IMR-90 (cell line): ENCODE measurements around the gene MGME1. TPM values are rescaled to one million over a fixed set of nuclear protein-coding genes. Genes with fewer than 3 reads are reported as not detected.

Experiments used
- ATAC-seq: fragments of 200-7000 bp; cut with Tn5 transposase; 2 replicates; pipeline ENCODE4 v1.9.1; 2020; ENCODE audit warnings: low read depth, mild to moderate bottlenecking, moderate library complexity
- BruUV-seq: library from RNA; stranded (reverse); fragments of 400-500 nt; replicated peaks from 2 replicates; lab custom pipeline; 2021; lab: Mats Ljungman, UMichigan
- CTCF ChIA-PET: fragments of 300-600 bp; formaldehyde crosslinking; extraction: SDS; loops from one replicate; lab custom pipeline; 2021; ENCODE audit warnings: antibody characterized with exemption; lab: Yijun Ruan, JAX
- POLR2A ChIA-PET: fragments of 300-600 bp; sonication (Branson Sonifier 250); formaldehyde crosslinking; loops from one replicate; lab custom pipeline; 2022; ENCODE audit warnings: antibody characterized with exemption; ENCODE audit not compliant: unreplicated experiment; lab: Charles Lee
- DNase-seq: peaks from one replicate; pipeline ENCODE4 v3.0.0; 2013
- H2AFZ ChIP-seq: replicated peaks from 2 replicates; pipeline ENCODE3; 2013; ENCODE audit warnings: low read length, mild to moderate bottlenecking; ENCODE audit not compliant: poor library complexity
- H2AK5ac ChIP-seq: 2 replicates; pipeline ENCODE4 v1.6.1; 2013; ENCODE audit warnings: low read depth, low read length, inconsistent platforms
- H2AK9ac ChIP-seq: replicated peaks from 2 replicates; pipeline ENCODE3; 2013; ENCODE audit warnings: mild to moderate bottlenecking, low read depth, low read length, moderate library complexity; ENCODE audit not compliant: poor library complexity
- H2BK120ac ChIP-seq: 2 replicates; pipeline ENCODE4 v1.6.1; 2013; ENCODE audit warnings: low read depth, low read length, inconsistent platforms
- H2BK15ac ChIP-seq: 3 replicates; pipeline ENCODE4 v1.6.1; 2013; ENCODE audit warnings: low read depth, low read length, inconsistent platforms
- H2BK20ac ChIP-seq: 2 replicates; pipeline ENCODE4 v1.6.1; 2013; ENCODE audit warnings: low read depth, mild to moderate bottlenecking, inconsistent platforms, low read length, moderate library complexity
- H2BK5ac ChIP-seq: 2 replicates; pipeline ENCODE4 v1.6.1; 2013; ENCODE audit warnings: mild to moderate bottlenecking, low read depth, low read length, inconsistent platforms; ENCODE audit not compliant: poor library complexity, severe bottlenecking
- H3K14ac ChIP-seq: replicated peaks from 2 replicates; pipeline ENCODE4 v1.6.1; 2013; ENCODE audit warnings: low read depth, low read length, inconsistent platforms
- H3K18ac ChIP-seq: 2 replicates; pipeline ENCODE4 v1.6.1; 2013; ENCODE audit warnings: low read depth, low read length, control low read depth
- H3K23ac ChIP-seq: 2 replicates; pipeline ENCODE4 v1.6.1; 2013; ENCODE audit warnings: low read depth, low read length, inconsistent platforms
- H3K27ac ChIP-seq: 2 replicates; pipeline ENCODE4 v1.5.1; 2013; ENCODE audit warnings: mild to moderate bottlenecking, control low read depth, low read length; ENCODE audit not compliant: insufficient read depth
- H3K27me3 ChIP-seq: 2 replicates; pipeline ENCODE4 v1.6.1; 2013; ENCODE audit warnings: low read length; ENCODE audit not compliant: control insufficient read depth, insufficient read depth
- H3K36me3 ChIP-seq: 2 replicates; pipeline ENCODE4 v1.6.1; 2013; ENCODE audit warnings: low read length, mixed read lengths; ENCODE audit not compliant: control insufficient read depth, insufficient read depth
- H3K4ac ChIP-seq: 2 replicates; pipeline ENCODE4 v1.6.1; 2013; ENCODE audit warnings: low read depth, low read length, inconsistent platforms
- H3K4me1 ChIP-seq: 2 replicates; pipeline ENCODE4 v1.6.1; 2013; ENCODE audit warnings: low read length, mixed read lengths; ENCODE audit not compliant: control insufficient read depth, insufficient read depth
- H3K4me2 ChIP-seq: 2 replicates; pipeline ENCODE4 v1.6.1; 2013; ENCODE audit warnings: low read depth, mild to moderate bottlenecking, control low read depth, low read length, moderate library complexity
- H3K4me3 ChIP-seq: 2 replicates; pipeline ENCODE4 v1.5.1; 2013; ENCODE audit warnings: low read depth, mild to moderate bottlenecking, control low read depth, low read length, moderate library complexity; ENCODE audit not compliant: insufficient read depth
- H3K56ac ChIP-seq: 2 replicates; pipeline ENCODE4 v1.6.1; 2013; ENCODE audit warnings: low read length, inconsistent platforms; ENCODE audit not compliant: insufficient read depth; ENCODE audit errors: extremely low read depth
- H3K79me1 ChIP-seq, 2 experiments: 2 replicates each; pipeline ENCODE4 v1.6.1; 2013; ENCODE audit warnings: low read length in 2 of 2, inconsistent platforms in 1 of 2, low read depth in 1 of 2
- H3K9ac ChIP-seq: 2 replicates; pipeline ENCODE4 v1.6.1; 2013; ENCODE audit warnings: low read depth, low read length, control low read depth
- H3K9me1 ChIP-seq: 2 replicates; pipeline ENCODE4 v1.6.1; 2013; ENCODE audit warnings: low read length, inconsistent platforms; ENCODE audit not compliant: insufficient read depth
- H3K9me3 ChIP-seq: 2 replicates; pipeline ENCODE4 v1.6.1; 2013; ENCODE audit warnings: low read length; ENCODE audit not compliant: control insufficient read depth, insufficient read depth
- H4K20me1 ChIP-seq: 2 replicates; pipeline ENCODE4 v1.6.1; 2013; ENCODE audit warnings: low read length, inconsistent platforms; ENCODE audit not compliant: insufficient read depth
- H4K5ac ChIP-seq: 2 replicates; pipeline ENCODE4 v1.6.1; 2013; ENCODE audit warnings: mild to moderate bottlenecking, low read depth, low read length, control low read depth
- H4K8ac ChIP-seq, 2 experiments: 2 replicates each; pipeline ENCODE4 v1.6.1; 2013; ENCODE audit warnings: low read depth in 2 of 2, low read length in 2 of 2, control low read depth in 1 of 2, inconsistent platforms in 1 of 2
- H4K91ac ChIP-seq: 2 replicates; pipeline ENCODE4 v1.6.1; 2013; ENCODE audit warnings: low read depth, low read length, inconsistent platforms; ENCODE audit not compliant: insufficient read depth
- BHLHE40 ChIP-seq: fragments of 150-350 bp; IDR thresholded peaks from 2 replicates; pipeline ENCODE4 v1.6.1; 2016; ENCODE audit warnings: mild to moderate bottlenecking, low read depth, low read length
- CEBPB ChIP-seq: IDR thresholded peaks from 2 replicates; pipeline ENCODE4 v1.6.1; 2012; ENCODE audit warnings: low read depth, low read length, improper control_type of control experiment
- CHD1 ChIP-seq: IDR thresholded peaks from 2 replicates; pipeline ENCODE4 v1.6.1; 2012; ENCODE audit warnings: low read depth, low read length, improper control_type of control experiment
- CTCF ChIP-seq: conservative IDR thresholded peaks from 2 replicates; pipeline ENCODE4 v1.5.1; 2012; ENCODE audit warnings: mild to moderate bottlenecking, low read depth, low read length, improper control_type of control experiment
- FOS ChIP-seq: fragments of 150-350 bp; IDR thresholded peaks from 2 replicates; pipeline ENCODE4 v1.6.1; 2016; ENCODE audit warnings: low read depth, low read length
- MAFK ChIP-seq: IDR thresholded peaks from 2 replicates; pipeline ENCODE4 v1.6.1; 2012; ENCODE audit warnings: low read depth, low read length, improper control_type of control experiment
- MAZ ChIP-seq: IDR thresholded peaks from 2 replicates; pipeline ENCODE4 v1.6.1; 2012; ENCODE audit warnings: low read depth, mild to moderate bottlenecking, low read length, improper control_type of control experiment, moderate library complexity, borderline replicate concordance
- NFE2L2 ChIP-seq: fragments of 150-350 bp; IDR thresholded peaks from 2 replicates; pipeline ENCODE4 v1.6.1; 2016; ENCODE audit warnings: low read depth, mild to moderate bottlenecking, low read length
- POLR2A ChIP-seq: IDR thresholded peaks from 2 replicates; pipeline ENCODE4 v1.6.1; 2012; ENCODE audit warnings: mild to moderate bottlenecking, low read depth, low read length
- RCOR1 ChIP-seq: IDR thresholded peaks from 2 replicates; pipeline ENCODE4 v1.6.1; 2012; ENCODE audit warnings: mild to moderate bottlenecking, low read length, improper control_type of control experiment; ENCODE audit not compliant: insufficient replicate concordance
- RFX5 ChIP-seq: IDR thresholded peaks from 2 replicates; pipeline ENCODE4 v1.8.0; 2012; ENCODE audit warnings: low read depth, mild to moderate bottlenecking, low read length, moderate library complexity
- SMC3 ChIP-seq: fragments of 150-350 bp; IDR thresholded peaks from 2 replicates; pipeline ENCODE4 v1.6.1; 2016; ENCODE audit warnings: low read depth, mild to moderate bottlenecking, antibody characterized with exemption, low read length, moderate library complexity
- WGBS, 2 experiments: methylation state at CpG; one replicate each; pipeline versions ENCODE4 v1.1.5 to v1.1.7; 2013; ENCODE audit warnings: missing lambda C conversion rate in 2 of 2; ENCODE audit not compliant: insufficient read length in 1 of 2; ENCODE audit errors: extremely low coverage in 2 of 2; 5-methylcytosine and 5-hydroxymethylcytosine counted together
- dilution Hi-C: fragments of 300-500 bp; cut with HindIII; formaldehyde crosslinking; loops from one replicate; pipeline ENCODE4 v1.14.3; 2018; ENCODE audit warnings: low sequenced_read_pairs; ENCODE audit not compliant: unreplicated experiment
- in situ Hi-C: fragments of 300-500 bp; cut with MboI; formaldehyde crosslinking; loops from 3 replicates; pipeline ENCODE4 v1.14.3; 2019; ENCODE audit warnings: low sequenced_read_pairs, inconsistent platforms, mixed read lengths
- intact Hi-C: fragments of 100-400 bp; cut with micrococcal nuclease; formaldehyde crosslinking; loops from 2 replicates; pipeline ENCODE4 v1.10.0; 2022
- polyA plus RNA-seq, 3 experiments: library from polyadenylated mRNA; depleted of rRNA; stranded (reverse); fragments of >200 nt; gene quantifications; 2 replicates each; pipeline ENCODE4 v1.2.3, GENCODE V29; 2012; ENCODE audit warnings: low replicate concordance in 1 of 3
- total RNA-seq: library from RNA; depleted of rRNA; stranded (reverse); fragments of >200 nt; gene quantifications from 2 replicates; pipeline ENCODE4 v1.2.3, GENCODE V29; 2012
- TF ChIP-seq, protein P1 (sequence below): fragments of 150-350 bp; IDR thresholded peaks from 2 replicates; pipeline ENCODE4 v1.6.1; 2016; ENCODE audit warnings: low read depth, mild to moderate bottlenecking, low read length, moderate library complexity, borderline replicate concordance
- TF ChIP-seq, protein P2 (sequence below): fragments of 150-350 bp; IDR thresholded peaks from 2 replicates; pipeline ENCODE4 v1.6.1; 2017; ENCODE audit warnings: mild to moderate bottlenecking, antibody characterized with exemption, low read length, low read depth

MGME1 gene
- total and polyA plus RNA-seq, 2 of the 4 experiments (the other 2 are of a cell fraction) = 7.2 to 9.3 TPM

DNA sequence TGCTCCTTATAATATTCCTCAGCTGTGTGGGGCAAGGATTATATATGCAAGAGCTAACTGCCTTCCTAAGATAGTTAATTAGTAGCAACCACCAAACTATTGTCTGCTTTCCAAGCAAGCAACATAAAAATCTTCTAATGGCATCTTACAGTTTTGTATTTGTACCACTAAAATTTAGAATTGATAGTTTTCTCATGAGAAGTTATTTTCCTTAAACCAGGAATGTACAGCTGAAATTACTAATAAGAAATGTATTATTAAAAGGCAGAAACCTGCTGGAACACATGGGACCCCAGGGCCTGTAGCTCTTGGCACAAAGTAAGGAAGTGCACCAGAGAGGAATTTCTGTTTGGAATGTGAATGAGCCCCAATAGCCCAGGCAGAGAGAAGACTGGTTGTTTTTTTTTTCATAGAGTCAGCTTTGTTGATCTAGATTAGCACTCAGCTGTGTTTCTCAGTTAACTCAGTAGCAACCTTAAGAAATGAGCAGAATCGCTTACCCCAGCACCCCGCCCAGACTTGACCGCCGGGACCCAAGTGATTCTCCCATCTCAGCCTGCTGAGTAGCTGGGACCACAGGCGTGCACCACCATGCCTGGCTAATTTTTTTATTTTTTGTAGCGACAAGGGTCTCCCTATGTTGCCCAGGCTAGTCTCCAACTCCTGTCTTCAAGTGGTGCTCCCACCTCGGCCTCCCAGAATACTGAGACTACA, 2.6 kb downstream of the MGME1 start:
- H3K9me3 ChIP-seq = no peaks in the 10 kb centered on the region
- ATAC-seq = no peak
- peak overlapping the region; percentile 69 for H2BK120ac ChIP-seq
- peaks cover 5% of the 10 kb centered on the region for H3K4me1 ChIP-seq
- no TSS peak for BruUV-seq
- peak overlapping the region; percentile 28 for H3K4me3 ChIP-seq
- peak overlapping the region in 1 of 2 experiments; percentile 50; a peak in 3 of 4 replicates for H4K8ac ChIP-seq
- peak overlapping the region; percentile 95 for H2BK5ac ChIP-seq
- peak; percentile 57 for DNase-seq
- peak overlapping the region; percentile 71; the same call in 1 of the 2 replicates for H2AK5ac ChIP-seq
- H3K18ac ChIP-seq = peak overlapping the region; percentile 38; the same call in 1 of the 2 replicates
- ChIA-PET CTCF (interaction anchor here (1.1 to 1.2 kb wide), 2 partner anchors 9 to 13 kb away, joined by 3 read pairs; no protein-coding TSS in a partner anchor), POLR2A (no interaction called here)
- H3K56ac ChIP-seq = peak overlapping the region; percentile 13
- peaks cover 4% of the 10 kb centered on the region; the same call in 1 of the 2 replicates for H3K36me3 ChIP-seq
- H3K9me1 ChIP-seq = no peaks in the 10 kb centered on the region
- H2AK9ac ChIP-seq = peak overlapping the region; percentile 43
- H4K20me1 ChIP-seq = peaks cover 13% of the 10 kb centered on the region
- in situ Hi-C loops (no loop called here), dilution Hi-C loops (no loop called here), intact Hi-C loops (loop anchor here (2.0 kb wide), 2 partner anchors 19 to 165 kb away; partner anchors contain the start of genes KAT14 and PET117)
- H3K9ac ChIP-seq = peak overlapping the region; percentile 53
- H2BK20ac ChIP-seq = no peak overlapping the region
- peak overlapping the region; percentile 89 for H3K23ac ChIP-seq
- peak overlapping the region; percentile 17 for H2AFZ ChIP-seq
- H4K91ac ChIP-seq = peak overlapping the region; percentile 27; the same call in 1 of the 2 replicates
- peak overlapping the region; percentile 75 for H3K14ac ChIP-seq
- peak overlapping the region; percentile 91 for H3K4me2 ChIP-seq
- 40% methylated on average over 3 of the region's 7 CpGs; no CpG with 5 or more reads in 1 of the 2 experiments for WGBS, 2 experiments
- H3K79me1 ChIP-seq = peaks cover 19 to 41% of the 10 kb centered on the region in 2 experiments; a peak in 3 of 4 replicates
- peak overlapping the region; percentile 45; the same call in 1 of the 2 replicates for H3K27ac ChIP-seq
- no peaks in the 10 kb centered on the region for H3K27me3 ChIP-seq
- H3K4ac ChIP-seq = peak overlapping the region; percentile 79; the same call in 1 of the 2 replicates
- peak overlapping the region; percentile 49; the same call in 1 of the 2 replicates for H4K5ac ChIP-seq
- H2BK15ac ChIP-seq = peak overlapping the region; percentile 17; the same call in 1 of the 3 replicates
- TF ChIP-seq BHLHE40 (no peak), CTCF (no peak), NFE2L2 (no peak), POLR2A (no peak), MAFK (no peak), RCOR1 (no peak), MAZ (no peak), CEBPB (no peak), SMC3 (no peak), CHD1 (no peak), RFX5 (no peak), FOS (no peak)
- TF ChIP-seq, protein P1, sequence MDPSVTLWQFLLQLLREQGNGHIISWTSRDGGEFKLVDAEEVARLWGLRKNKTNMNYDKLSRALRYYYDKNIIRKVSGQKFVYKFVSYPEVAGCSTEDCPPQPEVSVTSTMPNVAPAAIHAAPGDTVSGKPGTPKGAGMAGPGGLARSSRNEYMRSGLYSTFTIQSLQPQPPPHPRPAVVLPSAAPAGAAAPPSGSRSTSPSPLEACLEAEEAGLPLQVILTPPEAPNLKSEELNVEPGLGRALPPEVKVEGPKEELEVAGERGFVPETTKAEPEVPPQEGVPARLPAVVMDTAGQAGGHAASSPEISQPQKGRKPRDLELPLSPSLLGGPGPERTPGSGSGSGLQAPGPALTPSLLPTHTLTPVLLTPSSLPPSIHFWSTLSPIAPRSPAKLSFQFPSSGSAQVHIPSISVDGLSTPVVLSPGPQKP = no peak
- TF ChIP-seq, protein P2, sequence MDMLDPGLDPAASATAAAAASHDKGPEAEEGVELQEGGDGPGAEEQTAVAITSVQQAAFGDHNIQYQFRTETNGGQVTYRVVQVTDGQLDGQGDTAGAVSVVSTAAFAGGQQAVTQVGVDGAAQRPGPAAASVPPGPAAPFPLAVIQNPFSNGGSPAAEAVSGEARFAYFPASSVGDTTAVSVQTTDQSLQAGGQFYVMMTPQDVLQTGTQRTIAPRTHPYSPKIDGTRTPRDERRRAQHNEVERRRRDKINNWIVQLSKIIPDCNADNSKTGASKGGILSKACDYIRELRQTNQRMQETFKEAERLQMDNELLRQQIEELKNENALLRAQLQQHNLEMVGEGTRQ = no peak
